Keratinocyte (primary cell): Measurements from ENCODE around the gene CFAP20DC.

Experiments used
- CTCF ChIP-seq, 3 experiments: IDR thresholded peaks in 1 of 3; conservative IDR thresholded peaks in 1 of 3; optimal IDR thresholded peaks in 1 of 3; 2 replicates in 2 of 3; 3 replicates in 1 of 3; pipeline versions ENCODE3 to v1.5.1; 2011; ENCODE audit warnings: low read length in 3 of 3, mild to moderate bottlenecking in 3 of 3, moderate library complexity in 2 of 3, control low read depth in 1 of 3, inconsistent platforms in 1 of 3; ENCODE audit not compliant: insufficient read depth in 2 of 3; ENCODE audit errors: extremely low read depth in 1 of 3
- EZH2 ChIP-seq: IDR thresholded peaks from one replicate; pipeline ENCODE4 v1.6.1; 2012; ENCODE audit warnings: inconsistent platforms, mild to moderate bottlenecking, low read length, moderate library complexity

DNA sequence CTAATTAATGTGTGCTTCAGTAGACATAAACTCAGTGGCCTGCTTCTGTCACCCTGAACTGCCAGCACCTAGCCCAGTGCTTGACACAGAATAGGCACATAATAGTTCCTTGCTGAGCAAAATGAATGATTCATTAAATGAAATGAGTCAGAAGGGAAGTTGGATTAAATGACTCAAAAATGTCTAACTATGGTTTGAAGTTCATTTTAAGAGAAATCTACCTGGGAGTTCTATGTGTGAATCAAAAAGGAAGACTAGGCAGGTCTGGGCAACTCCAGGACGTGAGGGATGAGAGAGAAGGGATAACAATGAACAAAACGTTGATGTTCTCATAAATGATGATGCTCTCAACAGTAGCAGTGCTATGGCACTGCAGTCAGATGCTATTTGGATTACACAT lies 175.0 kb downstream of the CFAP20DC start:
- TF ChIP-seq CTCF (optimal IDR thresholded peaks at IDR 0.05 in 1 of 3, IDR thresholded peaks at IDR 0.05 in 1 of 3, conservative IDR thresholded peaks at IDR 0.05 in 1 of 3; ENCODE audit: extremely low read depth in 1 of 3, insufficient read depth in 2 of 3, low read length in 3 of 3) = no peak
- TF ChIP-seq EZH2 = no peak
